ENCODE results near the gene SLC16A13.

The SLC16A13 gene

GRCh38 chr17:7023576-7024401 lies 12.0 kb upstream of the SLC16A13 start:
- no peak overlapping the region for H2BK15ac ChIP-seq (replicated peaks; ENCODE audit: low read depth)
- H3K36me3 ChIP-seq (ENCODE audit: control insufficient read depth, insufficient read depth, low read length) = no peaks in the 10 kb centered on the region
- no peaks in the 10 kb centered on the region for H3K79me2 ChIP-seq (ENCODE audit: control insufficient read depth, insufficient read depth, low read length)
- peak; percentile 99 for DNase-seq
- peak overlapping the region; percentile 91 for H3K56ac ChIP-seq (ENCODE audit: low read length)
- H3K79me1 ChIP-seq (ENCODE audit: low read length) = no peaks in the 10 kb centered on the region
- no peak overlapping the region for H3K27ac ChIP-seq (ENCODE audit: low read depth, low read length)
- no peak overlapping the region for H3K18ac ChIP-seq (ENCODE audit: low read length)
- H3K4me1 ChIP-seq (ENCODE audit: control insufficient read depth, low read depth, low read length) = peaks cover 5% of the 10 kb centered on the region
- H3K23ac ChIP-seq (ENCODE audit: low read length) = no peak overlapping the region
- H4K5ac ChIP-seq (ENCODE audit: low read length) = peak overlapping the region; percentile 65
- H3K9ac ChIP-seq (ENCODE audit: low read length) = peak overlapping the region; percentile 87
- no peak overlapping the region for H4K8ac ChIP-seq (ENCODE audit: low read depth, low read length)
- H2AK5ac ChIP-seq (ENCODE audit: low read length) = no peak overlapping the region
- peak overlapping the region; percentile 63 for H3K4me3 ChIP-seq (ENCODE audit: low read length)
- H3K4me2 ChIP-seq (ENCODE audit: low read length) = peak overlapping the region; percentile 96
- H2BK120ac ChIP-seq (ENCODE audit: low read depth, low read length) = no peak overlapping the region
- H2BK5ac ChIP-seq (ENCODE audit: low read length) = no peak overlapping the region
- H3K27me3 ChIP-seq (ENCODE audit: insufficient read depth, low read length, poor library complexity) = no peaks in the 10 kb centered on the region
- no peak overlapping the region for H3K4ac ChIP-seq (ENCODE audit: low read depth, low read length)
- WGBS (ENCODE audit: extremely low coverage, insufficient coverage, low lambda C conversion rate) = no CpG with 5 or more reads among the region's 51 CpGs

GRCh38 chr17:7024402-7024785 lies 11.4 kb upstream of the SLC16A13 start:
- no peak overlapping the region for H3K23ac ChIP-seq (ENCODE audit: low read length)
- H3K36me3 ChIP-seq (ENCODE audit: control insufficient read depth, insufficient read depth, low read length) = no peaks in the 10 kb centered on the region
- H3K4ac ChIP-seq (ENCODE audit: low read depth, low read length) = no peak overlapping the region
- no peaks in the 10 kb centered on the region for H3K27me3 ChIP-seq (ENCODE audit: insufficient read depth, low read length, poor library complexity)
- no peak overlapping the region for H2BK120ac ChIP-seq (ENCODE audit: low read depth, low read length)
- H4K5ac ChIP-seq (ENCODE audit: low read length) = no peak overlapping the region
- H3K79me2 ChIP-seq (ENCODE audit: control insufficient read depth, insufficient read depth, low read length) = no peaks in the 10 kb centered on the region
- DNase-seq = no peak
- no peak overlapping the region for H4K8ac ChIP-seq (ENCODE audit: low read depth, low read length)
- no CpG with 5 or more reads among the region's 8 CpGs for WGBS (ENCODE audit: extremely low coverage, insufficient coverage, low lambda C conversion rate)
- no peak overlapping the region for H2BK15ac ChIP-seq (replicated peaks; ENCODE audit: low read depth)
- H2BK5ac ChIP-seq (ENCODE audit: low read length) = no peak overlapping the region
- no peak overlapping the region for H3K27ac ChIP-seq (ENCODE audit: low read depth, low read length)
- no peak overlapping the region for H3K56ac ChIP-seq (ENCODE audit: low read length)
- H2AK5ac ChIP-seq (ENCODE audit: low read length) = no peak overlapping the region
- H3K79me1 ChIP-seq (ENCODE audit: low read length) = no peaks in the 10 kb centered on the region
- H3K4me2 ChIP-seq (ENCODE audit: low read length) = no peak overlapping the region
- no peak overlapping the region for H3K9ac ChIP-seq (ENCODE audit: low read length)
- H3K4me1 ChIP-seq (ENCODE audit: control insufficient read depth, low read depth, low read length) = peaks cover 5% of the 10 kb centered on the region
- H3K4me3 ChIP-seq (ENCODE audit: low read length) = no peak overlapping the region
- no peak overlapping the region for H3K18ac ChIP-seq (ENCODE audit: low read length)

- no CpG with 5 or more reads among the region's 1 CpG for WGBS (ENCODE audit: extremely low coverage, insufficient coverage, low lambda C conversion rate)
- Histone ChIP-seq H4K5ac (ENCODE audit: low read length) (no peak overlapping the region), H3K9ac (ENCODE audit: low read length) (no peak overlapping the region), H3K79me1 (ENCODE audit: low read length) (no peaks in the 10 kb centered on the region), H3K36me3 (ENCODE audit: control insufficient read depth, insufficient read depth, low read length) (no peaks in the 10 kb centered on the region), H3K56ac (ENCODE audit: low read length) (no peak overlapping the region), H3K4me1 (ENCODE audit: control insufficient read depth, low read depth, low read length) (peaks cover 4% of the 10 kb centered on the region), H3K79me2 (ENCODE audit: control insufficient read depth, insufficient read depth, low read length) (no peaks in the 10 kb centered on the region), H2AK5ac (ENCODE audit: low read length) (no peak overlapping the region), H4K8ac (ENCODE audit: low read depth, low read length) (no peak overlapping the region), H2BK5ac (ENCODE audit: low read length) (no peak overlapping the region), H3K23ac (ENCODE audit: low read length) (no peak overlapping the region), H2BK15ac (replicated peaks; ENCODE audit: low read depth) (no peak overlapping the region), H2BK120ac (ENCODE audit: low read depth, low read length) (no peak overlapping the region), H3K27me3 (ENCODE audit: insufficient read depth, low read length, poor library complexity) (no peaks in the 10 kb centered on the region), H3K4me3 (ENCODE audit: low read length) (no peak overlapping the region), H3K4me2 (ENCODE audit: low read length) (no peak overlapping the region), H3K18ac (ENCODE audit: low read length) (no peak overlapping the region), H3K27ac (ENCODE audit: low read depth, low read length) (no peak overlapping the region), H3K4ac (ENCODE audit: low read depth, low read length) (no peak overlapping the region)
- no peak for DNase-seq
These were observed 10.6 kb upstream of the SLC16A13 start for GRCh38 chr17:7025245-7025644.

GRCh38 chr17:7026471-7027115 lies 9.2 kb upstream of the SLC16A13 start:
- H3K79me1 ChIP-seq (ENCODE audit: low read length) = no peaks in the 10 kb centered on the region
- H3K4me2 ChIP-seq (ENCODE audit: low read length) = no peak overlapping the region
- no peak overlapping the region for H3K18ac ChIP-seq (ENCODE audit: low read length)
- H4K5ac ChIP-seq (ENCODE audit: low read length) = no peak overlapping the region
- WGBS (ENCODE audit: extremely low coverage, insufficient coverage, low lambda C conversion rate) = no CpG with 5 or more reads among the region's 29 CpGs
- H3K4me3 ChIP-seq (ENCODE audit: low read length) = no peak overlapping the region
- H3K4ac ChIP-seq (ENCODE audit: low read depth, low read length) = no peak overlapping the region
- H3K23ac ChIP-seq (ENCODE audit: low read length) = no peak overlapping the region
- H3K79me2 ChIP-seq (ENCODE audit: control insufficient read depth, insufficient read depth, low read length) = no peaks in the 10 kb centered on the region
- H3K27me3 ChIP-seq (ENCODE audit: insufficient read depth, low read length, poor library complexity) = no peaks in the 10 kb centered on the region
- H3K4me1 ChIP-seq (ENCODE audit: control insufficient read depth, low read depth, low read length) = peaks cover under 1% of the 10 kb centered on the region
- H2BK5ac ChIP-seq (ENCODE audit: low read length) = no peak overlapping the region
- H3K36me3 ChIP-seq (ENCODE audit: control insufficient read depth, insufficient read depth, low read length) = no peaks in the 10 kb centered on the region
- no peak for DNase-seq
- H2BK120ac ChIP-seq (ENCODE audit: low read depth, low read length) = no peak overlapping the region
- H3K9ac ChIP-seq (ENCODE audit: low read length) = no peak overlapping the region
- no peak overlapping the region for H3K27ac ChIP-seq (ENCODE audit: low read depth, low read length)
- no peak overlapping the region for H4K8ac ChIP-seq (ENCODE audit: low read depth, low read length)
- H2AK5ac ChIP-seq (ENCODE audit: low read length) = no peak overlapping the region
- no peak overlapping the region for H2BK15ac ChIP-seq (replicated peaks; ENCODE audit: low read depth)
- no peak overlapping the region for H3K56ac ChIP-seq (ENCODE audit: low read length)

- no peak overlapping the region for H3K9ac ChIP-seq (ENCODE audit: low read length)
- no peak overlapping the region for H3K4me2 ChIP-seq (ENCODE audit: low read length)
- H3K4me3 ChIP-seq (ENCODE audit: low read length) = no peak overlapping the region
- no peak overlapping the region for H3K27ac ChIP-seq (ENCODE audit: low read depth, low read length)
- no peak overlapping the region for H2BK5ac ChIP-seq (ENCODE audit: low read length)
- H3K4me1 ChIP-seq (ENCODE audit: control insufficient read depth, low read depth, low read length) = no peaks in the 10 kb centered on the region
- no peak overlapping the region for H2BK15ac ChIP-seq (replicated peaks; ENCODE audit: low read depth)
- no CpG with 5 or more reads among the region's 13 CpGs for WGBS (ENCODE audit: extremely low coverage, insufficient coverage, low lambda C conversion rate)
- no peak overlapping the region for H4K5ac ChIP-seq (ENCODE audit: low read length)
- no peak for DNase-seq
- no peak overlapping the region for H3K56ac ChIP-seq (ENCODE audit: low read length)
- no peak overlapping the region for H3K18ac ChIP-seq (ENCODE audit: low read length)
- no peak overlapping the region for H3K23ac ChIP-seq (ENCODE audit: low read length)
- H2AK5ac ChIP-seq (ENCODE audit: low read length) = no peak overlapping the region
- H3K79me1 ChIP-seq (ENCODE audit: low read length) = no peaks in the 10 kb centered on the region
- no peaks in the 10 kb centered on the region for H3K79me2 ChIP-seq (ENCODE audit: control insufficient read depth, insufficient read depth, low read length)
- no peaks in the 10 kb centered on the region for H3K27me3 ChIP-seq (ENCODE audit: insufficient read depth, low read length, poor library complexity)
- H3K36me3 ChIP-seq (ENCODE audit: control insufficient read depth, insufficient read depth, low read length) = no peaks in the 10 kb centered on the region
- H2BK120ac ChIP-seq (ENCODE audit: low read depth, low read length) = no peak overlapping the region
- H3K4ac ChIP-seq (ENCODE audit: low read depth, low read length) = no peak overlapping the region
- H4K8ac ChIP-seq (ENCODE audit: low read depth, low read length) = no peak overlapping the region
These were observed 8.5 kb upstream of the SLC16A13 start for GRCh38 chr17:7027335-7027734.

Measured in mesendoderm (in vitro differentiated cells).